GM18505 (cell line): Measurements from ENCODE around the gene ARHGAP30.

Experiments
- ATAC-seq: cut with Tn5 transposase; IDR thresholded peaks from one replicate; pipeline ENCODE4 v1.9.1; 2021; ENCODE audit not compliant: unreplicated experiment
- POLR2A ChIP-seq: IDR thresholded peaks from 4 replicates; pipeline ENCODE4 v1.6.1; 2011; ENCODE audit warnings: borderline replicate concordance; ENCODE audit not compliant: insufficient read depth, insufficient read length; ENCODE audit errors: extremely low read depth

The ARHGAP30 gene

GRCh38 chr1:161083748-161084596 lies 14.3 kb upstream of the ARHGAP30 start:
- ATAC-seq: no peak
- no peak for TF ChIP-seq POLR2A

GRCh38 chr1:161082996-161083747 lies 13.5 kb upstream of the ARHGAP30 start:
- no peak for TF ChIP-seq POLR2A
- no peak for ATAC-seq

GRCh38 chr1:161082483-161082882 lies 12.8 kb upstream of the ARHGAP30 start:
- TF ChIP-seq POLR2A: no peak

GRCh38 chr1:161081519-161081918 lies 11.8 kb upstream of the ARHGAP30 start:
- ATAC-seq: no peak
- TF ChIP-seq POLR2A: no peak

More at GRCh38 chr1:161082483-161082882, 12.8 kb upstream of the ARHGAP30 start:
- no peak for ATAC-seq

- ATAC-seq: no peak
- TF ChIP-seq POLR2A: no peak
Observed at GRCh38 chr1:161080441-161081405, 11.0 kb upstream of the ARHGAP30 start.

- no peak for ATAC-seq
- TF ChIP-seq POLR2A: no peak
Observed at GRCh38 chr1:161079436-161080110, 9.9 kb upstream of the ARHGAP30 start.

GRCh38 chr1:161077426-161077825 lies 7.7 kb upstream of the ARHGAP30 start:
- no peak for TF ChIP-seq POLR2A
- no peak for ATAC-seq

- ATAC-seq: no peak
- TF ChIP-seq POLR2A: no peak
Observed at GRCh38 chr1:161076410-161076809, 6.7 kb upstream of the ARHGAP30 start.

GRCh38 chr1:161074676-161075368 lies 5.1 kb upstream of the ARHGAP30 start:
- ATAC-seq: no peak
- no peak for TF ChIP-seq POLR2A

GRCh38 chr1:161073474-161074121 lies 3.9 kb upstream of the ARHGAP30 start:
- TF ChIP-seq POLR2A: no peak
- ATAC-seq: no peak

- no peak for TF ChIP-seq POLR2A
- ATAC-seq: no peak
Observed at GRCh38 chr1:161072751-161073449, 3.2 kb upstream of the ARHGAP30 start.
